DMS79 (cell line): ENCODE data around the gene IFNL4.
"Not testable (repeated sequence)": the region's sequence is repeated elsewhere in the genome, so short reads cannot be mapped to it uniquely, and the experiment has no call there.

Experiments
- DNase-seq: peaks from one replicate; lab custom pipeline; 2025; lab: John Stamatoyannopoulos, UW

IFNL4 gene

GRCh38 chr19:39248806-39249205 lies at the start of gene IFNL4:
Gene IFNL4, minus strand, starts transcription at chr19:39248856.
- no peak for DNase-seq

GRCh38 chr19:39297931-39298634 lies 49.4 kb upstream of the IFNL4 start:
- no peak for DNase-seq

- no peak for DNase-seq
Observed at GRCh38 chr19:39296906-39297305, 48.2 kb upstream of the IFNL4 start.

- no peak for DNase-seq
Observed at GRCh38 chr19:39296055-39296645, 47.5 kb upstream of the IFNL4 start, which contains the start of gene IFNL1. Gene IFNL1, plus strand, starts transcription at chr19:39296407. Its CDS starts 15 bp downstream, at chr19:39296422.

GRCh38 chr19:39293394-39293793 lies 44.7 kb upstream of the IFNL4 start:
- no peak for DNase-seq

GRCh38 chr19:39284032-39284431 lies 35.4 kb upstream of the IFNL4 start:
- DNase-seq, result no peak

GRCh38 chr19:39282021-39282420 lies 33.4 kb upstream of the IFNL4 start:
- DNase-seq, result no peak

- no peak for DNase-seq
Observed at GRCh38 chr19:39277598-39277997, 28.9 kb upstream of the IFNL4 start.

- DNase-seq, result no peak
Observed at GRCh38 chr19:39276740-39277139, 28.1 kb upstream of the IFNL4 start.

GRCh38 chr19:39275578-39275977 lies 26.9 kb upstream of the IFNL4 start:
- DNase-seq, result no peak

- not testable (repeated sequence) for DNase-seq
Observed at GRCh38 chr19:39273859-39274258, 25.2 kb upstream of the IFNL4 start.

- DNase-seq, result no peak
Observed at GRCh38 chr19:39270036-39270871, 21.6 kb upstream of the IFNL4 start.

GRCh38 chr19:39269369-39269768 lies 20.7 kb upstream of the IFNL4 start:
- not testable (repeated sequence) for DNase-seq

GRCh38 chr19:39268531-39269223 lies 20.0 kb upstream of the IFNL4 start:
- not testable (repeated sequence) for DNase-seq

- not testable (repeated sequence) for DNase-seq
Observed at GRCh38 chr19:39268085-39268484, 19.4 kb upstream of the IFNL4 start, which contains the start of gene IFNL2. Gene IFNL2, plus strand, starts transcription at chr19:39268396. Its CDS starts 173 bp downstream, at chr19:39268569.

- DNase-seq, result no peak
Observed at GRCh38 chr19:39265321-39265916, 16.8 kb upstream of the IFNL4 start.

- DNase-seq, result no peak
Observed at GRCh38 chr19:39264306-39265290, 15.9 kb upstream of the IFNL4 start.

- DNase-seq, result no peak
Observed at GRCh38 chr19:39263912-39264305, 15.3 kb upstream of the IFNL4 start.

- no peak for DNase-seq
Observed at GRCh38 chr19:39262496-39262895, 13.8 kb upstream of the IFNL4 start.

GRCh38 chr19:39261704-39262103 lies 13.0 kb upstream of the IFNL4 start:
- no peak for DNase-seq
